VCaP (cell line): ENCODE data around the gene CZIB.

Source experiments
- H3K27ac ChIP-seq: fragments of 450-650 bp; 2 replicates; pipeline ENCODE4 v1.5.1; 2017
- CTCF ChIP-seq: fragments of 450-650 bp; conservative IDR thresholded peaks from 2 replicates; pipeline ENCODE4 v1.5.1; 2017; ENCODE audit warnings: mild to moderate bottlenecking, moderate library complexity

CZIB gene

GRCh38 chr1:53250325-53250724 lies 29.9 kb upstream of the CZIB start:
- no peak for TF ChIP-seq CTCF
- H3K27ac ChIP-seq, result no peak overlapping the region

GRCh38 chr1:53249706-53250105 lies 29.3 kb upstream of the CZIB start:
- TF ChIP-seq CTCF, result no peak
- no peak overlapping the region for H3K27ac ChIP-seq

- TF ChIP-seq CTCF, result no peak
- no peak overlapping the region for H3K27ac ChIP-seq
These were observed 26.1 kb upstream of the CZIB start for GRCh38 chr1:53246261-53247134.

GRCh38 chr1:53244141-53244540 lies 23.7 kb upstream of the CZIB start:
- no peak for TF ChIP-seq CTCF
- H3K27ac ChIP-seq, result no peak overlapping the region

- no peak for TF ChIP-seq CTCF
- no peak overlapping the region for H3K27ac ChIP-seq
These were observed 21.9 kb upstream of the CZIB start for GRCh38 chr1:53242381-53242780.

- no peak for TF ChIP-seq CTCF
- no peak overlapping the region for H3K27ac ChIP-seq
These were observed 21.4 kb upstream of the CZIB start for GRCh38 chr1:53241828-53242227.

- TF ChIP-seq CTCF, result no peak
- H3K27ac ChIP-seq, result peak within 1 kb of the TSS; percentile 74
These were observed 18.0 kb upstream of the CZIB start, which contains the start of gene MAGOH for GRCh38 chr1:53238197-53239155. Gene MAGOH, minus strand, starts transcription at chr1:53238518. Its CDS starts 70 bp downstream, at chr1:53238448.
